Neural progenitor cell (in vitro differentiated cells): ENCODE measurements around the gene UBL5.

ENCODE experiments used
- EZH2 ChIP-seq: fragments of 200-600 bp; sonication (generic); IDR thresholded peaks from 2 replicates; pipeline ENCODE4 v1.6.1; 2017; ENCODE audit warnings: antibody characterized with exemption, mild to moderate bottlenecking, moderate library complexity
- TF ChIP-seq, protein P1 (sequence below): fragments of 200-600 bp; sonication (generic); IDR thresholded peaks from 2 replicates; pipeline ENCODE4 v1.5.1; 2017; ENCODE audit warnings: antibody characterized with exemption, mild to moderate bottlenecking

GRCh38 chr19:9823816-9824215, 3.9 kb upstream of the UBL5 start:
- TF ChIP-seq, protein P1, sequence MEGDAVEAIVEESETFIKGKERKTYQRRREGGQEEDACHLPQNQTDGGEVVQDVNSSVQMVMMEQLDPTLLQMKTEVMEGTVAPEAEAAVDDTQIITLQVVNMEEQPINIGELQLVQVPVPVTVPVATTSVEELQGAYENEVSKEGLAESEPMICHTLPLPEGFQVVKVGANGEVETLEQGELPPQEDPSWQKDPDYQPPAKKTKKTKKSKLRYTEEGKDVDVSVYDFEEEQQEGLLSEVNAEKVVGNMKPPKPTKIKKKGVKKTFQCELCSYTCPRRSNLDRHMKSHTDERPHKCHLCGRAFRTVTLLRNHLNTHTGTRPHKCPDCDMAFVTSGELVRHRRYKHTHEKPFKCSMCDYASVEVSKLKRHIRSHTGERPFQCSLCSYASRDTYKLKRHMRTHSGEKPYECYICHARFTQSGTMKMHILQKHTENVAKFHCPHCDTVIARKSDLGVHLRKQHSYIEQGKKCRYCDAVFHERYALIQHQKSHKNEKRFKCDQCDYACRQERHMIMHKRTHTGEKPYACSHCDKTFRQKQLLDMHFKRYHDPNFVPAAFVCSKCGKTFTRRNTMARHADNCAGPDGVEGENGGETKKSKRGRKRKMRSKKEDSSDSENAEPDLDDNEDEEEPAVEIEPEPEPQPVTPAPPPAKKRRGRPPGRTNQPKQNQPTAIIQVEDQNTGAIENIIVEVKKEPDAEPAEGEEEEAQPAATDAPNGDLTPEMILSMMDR, result no peak
- TF ChIP-seq EZH2, result no peak
